Endothelial cell of umbilical vein (primary cell): ENCODE data around the gene OGG1. TPM values are rescaled to one million over a fixed set of nuclear protein-coding genes. Genes with fewer than 3 reads are reported as not detected.

Experiments
- BruUV-seq: library from RNA; stranded (reverse); fragments of 400-500 nt; replicated peaks from 2 replicates; lab custom pipeline; 2021; lab: Mats Ljungman, UMichigan
- CTCF ChIA-PET: fragments of 300-600, 350-600 bp; sonication (Branson Sonifier 250); formaldehyde crosslinking; loops from one replicate; lab custom pipeline; 2021; ENCODE audit warnings: antibody characterized with exemption, inconsistent platforms; lab: Charles Lee
- POLR2A ChIA-PET: fragments of 300-600, 350-600 bp; sonication (Branson Sonifier 250); formaldehyde crosslinking; loops from one replicate; lab custom pipeline; 2021; ENCODE audit warnings: antibody characterized with exemption, inconsistent platforms; lab: Charles Lee
- DNase-seq: peaks from one replicate; pipeline ENCODE4 v3.0.0-alpha.2; 2011; ENCODE audit warnings: low read depth, low spot score
- FAIRE-seq: peaks from 2 replicates; lab custom pipeline; 2011; peaks lifted over from hg19 to GRCh38; lab: Jason Lieb, UNC
- H2AFZ ChIP-seq: 2 replicates; pipeline ENCODE4 v1.6.0; 2012; ENCODE audit warnings: low read depth, low read length, control low read depth, inconsistent platforms
- H3K27ac ChIP-seq: 2 replicates; pipeline ENCODE4 v1.5.1; 2011; ENCODE audit warnings: low read depth, mild to moderate bottlenecking, control low read depth, low read length, moderate library complexity; ENCODE audit not compliant: insufficient read depth
- H3K27me3 ChIP-seq, 2 experiments: 2 replicates each; pipeline versions ENCODE4 v1.6.0 to v1.6.1; 2011; ENCODE audit warnings: low read length in 2 of 2, mixed read lengths in 1 of 2; ENCODE audit not compliant: control insufficient read depth in 2 of 2, insufficient read depth in 2 of 2
- H3K36me3 ChIP-seq, 2 experiments: 2 replicates in 1 of 2; 3 replicates in 1 of 2; pipeline ENCODE4 v1.5.1; 2011; ENCODE audit warnings: low read length in 2 of 2, mild to moderate bottlenecking in 1 of 2, moderate library complexity in 1 of 2; ENCODE audit not compliant: control insufficient read depth in 2 of 2, insufficient read depth in 2 of 2; ENCODE audit errors: extremely low read depth in 1 of 2
- H3K4me1 ChIP-seq: 3 replicates; pipeline ENCODE4 v1.5.1; 2011; ENCODE audit warnings: mild to moderate bottlenecking, low read length; ENCODE audit not compliant: control insufficient read depth, insufficient read depth; ENCODE audit errors: extremely low read depth
- H3K4me2 ChIP-seq: 2 replicates; pipeline ENCODE4 v1.6.1; 2011; ENCODE audit warnings: low read length, control low read depth, mixed read lengths; ENCODE audit not compliant: insufficient read depth
- H3K4me3 ChIP-seq, 3 experiments: fragments of 200-600 bp in 1 of 3; sonication (generic), shearing (Covaris generic) in 1 of 3; replicated peaks in 1 of 3; 2 replicates each; pipeline ENCODE4 v1.5.1; 2011 to 2016; ENCODE audit warnings: control low read depth in 3 of 3, low read length in 3 of 3, mild to moderate bottlenecking in 2 of 3, inconsistent platforms in 1 of 3, low read depth in 1 of 3, moderate library complexity in 1 of 3; ENCODE audit not compliant: insufficient read depth in 1 of 3
- H3K79me2 ChIP-seq: 2 replicates; pipeline ENCODE4 v1.6.0; 2012; ENCODE audit warnings: low read length, inconsistent platforms; ENCODE audit not compliant: control insufficient read depth, insufficient read depth
- H3K9ac ChIP-seq: replicated peaks from 2 replicates; pipeline ENCODE3; 2011; ENCODE audit warnings: low read length, control low read depth; ENCODE audit not compliant: insufficient read depth; ENCODE audit errors: extremely low read depth
- H3K9me1 ChIP-seq: replicated peaks from 3 replicates; pipeline ENCODE4 v1.6.0; 2011; ENCODE audit warnings: mild to moderate bottlenecking, low read length; ENCODE audit not compliant: control insufficient read depth, insufficient read depth; ENCODE audit errors: extremely low read depth
- H3K9me3 ChIP-seq: replicated peaks from 2 replicates; pipeline ENCODE4 v1.5.1; 2012; ENCODE audit warnings: low read length, inconsistent platforms; ENCODE audit not compliant: control insufficient read depth, insufficient read depth
- H4K20me1 ChIP-seq: replicated peaks from 2 replicates; pipeline ENCODE3; 2011; ENCODE audit warnings: mild to moderate bottlenecking, low read length; ENCODE audit not compliant: control insufficient read depth, insufficient read depth; ENCODE audit errors: extremely low read depth
- EZH2 ChIP-seq: IDR thresholded peaks from 2 replicates; pipeline ENCODE4 v1.6.1; 2012; ENCODE audit warnings: borderline replicate concordance, low read depth, mild to moderate bottlenecking, moderate library complexity, low read length, inconsistent platforms; ENCODE audit not compliant: severe bottlenecking
- FOS ChIP-seq: IDR thresholded peaks from 2 replicates; pipeline ENCODE4 v1.6.1; 2011; ENCODE audit warnings: mild to moderate bottlenecking, low read length, moderate library complexity, borderline replicate concordance; ENCODE audit not compliant: insufficient read depth
- GATA2 ChIP-seq: IDR thresholded peaks from 2 replicates; pipeline ENCODE4 v1.7.0; 2011; ENCODE audit warnings: low read depth, mild to moderate bottlenecking, moderate library complexity, mixed read lengths, low read length; ENCODE audit not compliant: insufficient read length, insufficient read depth
- JUN ChIP-seq: IDR thresholded peaks from 2 replicates; pipeline ENCODE4 v1.6.1; 2011; ENCODE audit warnings: borderline replicate concordance, low read depth; ENCODE audit not compliant: insufficient read length, insufficient read depth
- MAX ChIP-seq: IDR thresholded peaks from 2 replicates; pipeline ENCODE4 v1.6.1; 2011; ENCODE audit not compliant: insufficient read depth, insufficient read length
- MYC ChIP-seq: IDR thresholded peaks from one replicate; pipeline ENCODE4 v1.6.1; 2011; ENCODE audit warnings: mild to moderate bottlenecking, low read depth, low read length
- POLR2A ChIP-seq: IDR thresholded peaks from 2 replicates; pipeline ENCODE4 v1.6.1; 2012; ENCODE audit warnings: low read depth, mild to moderate bottlenecking, control low read depth, low read length
- POLR2AphosphoS5 ChIP-seq: IDR thresholded peaks from 2 replicates; pipeline ENCODE4 v1.6.1; 2012; ENCODE audit warnings: low read depth, mild to moderate bottlenecking, control low read depth, low read length, moderate library complexity; ENCODE audit not compliant: insufficient read depth
- dilution Hi-C: fragments of 300-500 bp; cut with MboI; formaldehyde crosslinking; loops from one replicate; pipeline ENCODE4 v1.15.0; 2019; ENCODE audit warnings: low sequenced_read_pairs; ENCODE audit not compliant: extremely low pct_ligation_motif_present
- intact Hi-C: fragments of 100-400 bp; cut with micrococcal nuclease; formaldehyde crosslinking; loops from one replicate; pipeline ENCODE4 v1.10.0; 2022
- polyA plus RNA-seq, 4 experiments: library from polyadenylated mRNA; depleted of rRNA in 3 of 4; stranded (reverse) in 3 of 4; unstranded in 1 of 4; fragments of >200 nt; gene quantifications; 2 replicates each; pipeline versions ENCODE4 v1.2.1 to v1.2.3, GENCODE V29; 2011 to 2012; ENCODE audit warnings: missing spikeins in 1 of 4
- total RNA-seq: library from RNA; stranded (reverse); gene quantifications from 2 replicates; pipeline ENCODE4 v1.2.3, GENCODE V29; 2021
- TF ChIP-seq, protein P1 (sequence below), 2 donors: IDR thresholded peaks; 1 replicate in 1 of 2; 2 replicates in 1 of 2; pipeline ENCODE4 v1.5.1; 2011; ENCODE audit warnings: low read length in 2 of 2, mild to moderate bottlenecking in 2 of 2, moderate library complexity in 2 of 2, control low read depth in 1 of 2, inconsistent platforms in 1 of 2, low read depth in 1 of 2; ENCODE audit not compliant: insufficient read depth in 1 of 2; ENCODE audit errors: extremely low read depth in 1 of 2

Gene OGG1
- total and polyA plus RNA-seq, 2 donors (not counting 3 experiments of a cell fraction or from before 2014, with no cell fraction given) = 24.1 to 32.1 TPM

- no peak overlapping the region for H3K4me2 ChIP-seq
- no peaks in the 10 kb centered on the region for H3K9me1 ChIP-seq
- H3K27me3 ChIP-seq = no peaks in the 10 kb centered on the region
- DNase-seq (no peak), FAIRE-seq (no peak)
- ChIA-PET POLR2A (no interaction called here), CTCF (interaction anchor here (1.0 to 2.4 kb wide), 3 partner anchors 12 to 141 kb away, joined by 3 to 10 read pairs (median 4); partner anchors contain the start of gene ARPC4)
- TF ChIP-seq POLR2AphosphoS5 (no peak), MYC (no peak), JUN (no peak), MAX (no peak), FOS (no peak), GATA2 (no peak), POLR2A (no peak), EZH2 (no peak)
- TF ChIP-seq, protein P1, sequence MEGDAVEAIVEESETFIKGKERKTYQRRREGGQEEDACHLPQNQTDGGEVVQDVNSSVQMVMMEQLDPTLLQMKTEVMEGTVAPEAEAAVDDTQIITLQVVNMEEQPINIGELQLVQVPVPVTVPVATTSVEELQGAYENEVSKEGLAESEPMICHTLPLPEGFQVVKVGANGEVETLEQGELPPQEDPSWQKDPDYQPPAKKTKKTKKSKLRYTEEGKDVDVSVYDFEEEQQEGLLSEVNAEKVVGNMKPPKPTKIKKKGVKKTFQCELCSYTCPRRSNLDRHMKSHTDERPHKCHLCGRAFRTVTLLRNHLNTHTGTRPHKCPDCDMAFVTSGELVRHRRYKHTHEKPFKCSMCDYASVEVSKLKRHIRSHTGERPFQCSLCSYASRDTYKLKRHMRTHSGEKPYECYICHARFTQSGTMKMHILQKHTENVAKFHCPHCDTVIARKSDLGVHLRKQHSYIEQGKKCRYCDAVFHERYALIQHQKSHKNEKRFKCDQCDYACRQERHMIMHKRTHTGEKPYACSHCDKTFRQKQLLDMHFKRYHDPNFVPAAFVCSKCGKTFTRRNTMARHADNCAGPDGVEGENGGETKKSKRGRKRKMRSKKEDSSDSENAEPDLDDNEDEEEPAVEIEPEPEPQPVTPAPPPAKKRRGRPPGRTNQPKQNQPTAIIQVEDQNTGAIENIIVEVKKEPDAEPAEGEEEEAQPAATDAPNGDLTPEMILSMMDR (IDR thresholded peaks at IDR 0.05; ENCODE audit: extremely low read depth in 1 of 2, insufficient read depth in 1 of 2, low read depth in 1 of 2, low read length in 2 of 2) = no peak
- no peak overlapping the region for H3K9ac ChIP-seq
- H3K4me3 ChIP-seq = no peak overlapping the region
- H3K4me1 ChIP-seq = peaks cover 4% of the 10 kb centered on the region
- intact Hi-C loops (loop anchor here (10.0 kb wide), 1 partner anchor 300 kb away; no protein-coding TSS in a partner anchor), dilution Hi-C loops (no loop called here)
- no peaks in the 10 kb centered on the region for H3K79me2 ChIP-seq
- no peak overlapping the region for H2AFZ ChIP-seq
- no peaks in the 10 kb centered on the region for H3K9me3 ChIP-seq
- no peak overlapping the region for H3K27ac ChIP-seq
- no TSS peak for BruUV-seq
- H4K20me1 ChIP-seq = no peaks in the 10 kb centered on the region
- H3K36me3 ChIP-seq = peaks cover 31 to 46% of the 10 kb centered on the region in 2 experiments
Measured at GRCh38 chr3:9804996-9805395, 55.2 kb downstream of the OGG1 start.
